Tibial nerve (tissue), 4 donors: ENCODE measurements around the gene SMIM41. TPM values are rescaled to one million over a fixed set of nuclear protein-coding genes. Genes with fewer than 3 reads are reported as not detected.

ENCODE experiments used
- DNase-seq, 2 donors: peaks; one replicate each; pipeline ENCODE4 v3.0.0-alpha.2; 2019; ENCODE audit warnings: low spot score in 2 of 2
- H3K27ac ChIP-seq, 4 donors: fragments of 200-600 bp; sonication (generic) in 3 of 4; one replicate each; pipeline ENCODE4 v1.5.1; 2017 to 2019; ENCODE audit warnings: mild to moderate bottlenecking in 1 of 4
- H3K27me3 ChIP-seq, 2 donors: fragments of 200-600 bp; sonication (generic) in 1 of 2; one replicate each; pipeline versions ENCODE4 v1.5.1 to v1.6.0; 2017 to 2019
- H3K36me3 ChIP-seq, 3 donors: fragments of 200-600 bp; sonication (generic); one replicate each; pipeline ENCODE4 v1.5.1; 2018 to 2019
- H3K4me1 ChIP-seq, 4 donors: fragments of 200-600 bp; sonication (generic) in 3 of 4; one replicate each; pipeline ENCODE4 v1.5.1; 2017 to 2019
- H3K4me3 ChIP-seq, 4 donors: fragments of 200-600 bp; sonication (generic) in 3 of 4; one replicate each; pipeline ENCODE4 v1.5.1; 2017 to 2019; ENCODE audit warnings: mild to moderate bottlenecking in 1 of 4, moderate library complexity in 1 of 4
- H3K9me3 ChIP-seq, 4 donors: fragments of 200-600 bp; sonication (generic) in 3 of 4; one replicate each; pipeline ENCODE4 v1.5.1; 2017 to 2019
- CTCF ChIP-seq, 5 experiments: fragments of 200-600 bp in 3 of 5; fragments of 450-650 bp in 2 of 5; sonication (generic) in 3 of 5; IDR thresholded peaks; one replicate each; pipeline ENCODE4 v1.5.1; 2016 to 2019; ENCODE audit warnings: antibody characterized with exemption in 5 of 5, mild to moderate bottlenecking in 3 of 5, moderate library complexity in 2 of 5
- EP300 ChIP-seq, 2 donors: sonication (generic); formaldehyde crosslinking; IDR thresholded peaks; one replicate each; pipeline ENCODE4 v1.6.1; 2017; ENCODE audit warnings: antibody characterized with exemption in 2 of 2, mild to moderate bottlenecking in 1 of 2
- POLR2A ChIP-seq, 2 donors: fragments of 450-650 bp; IDR thresholded peaks; one replicate each; pipeline ENCODE4 v1.6.1; 2017; ENCODE audit warnings: antibody characterized with exemption in 2 of 2, mild to moderate bottlenecking in 2 of 2, moderate library complexity in 2 of 2
- WGBS, 2 donors: methylation state at CpG; one replicate each; pipeline ENCODE4 v1.1.5; 2018; 5-methylcytosine and 5-hydroxymethylcytosine counted together
- total RNA-seq, 4 donors: library from RNA; depleted of rRNA; stranded (reverse); fragments of >200 nt; gene quantifications; one replicate each; pipeline ENCODE4 v1.1.0, GENCODE V29; 2016

The SMIM41 gene
- total RNA-seq, 4 donors from 2014 or later: 16.5 to 78.7 (median 39.3) TPM

DNA sequence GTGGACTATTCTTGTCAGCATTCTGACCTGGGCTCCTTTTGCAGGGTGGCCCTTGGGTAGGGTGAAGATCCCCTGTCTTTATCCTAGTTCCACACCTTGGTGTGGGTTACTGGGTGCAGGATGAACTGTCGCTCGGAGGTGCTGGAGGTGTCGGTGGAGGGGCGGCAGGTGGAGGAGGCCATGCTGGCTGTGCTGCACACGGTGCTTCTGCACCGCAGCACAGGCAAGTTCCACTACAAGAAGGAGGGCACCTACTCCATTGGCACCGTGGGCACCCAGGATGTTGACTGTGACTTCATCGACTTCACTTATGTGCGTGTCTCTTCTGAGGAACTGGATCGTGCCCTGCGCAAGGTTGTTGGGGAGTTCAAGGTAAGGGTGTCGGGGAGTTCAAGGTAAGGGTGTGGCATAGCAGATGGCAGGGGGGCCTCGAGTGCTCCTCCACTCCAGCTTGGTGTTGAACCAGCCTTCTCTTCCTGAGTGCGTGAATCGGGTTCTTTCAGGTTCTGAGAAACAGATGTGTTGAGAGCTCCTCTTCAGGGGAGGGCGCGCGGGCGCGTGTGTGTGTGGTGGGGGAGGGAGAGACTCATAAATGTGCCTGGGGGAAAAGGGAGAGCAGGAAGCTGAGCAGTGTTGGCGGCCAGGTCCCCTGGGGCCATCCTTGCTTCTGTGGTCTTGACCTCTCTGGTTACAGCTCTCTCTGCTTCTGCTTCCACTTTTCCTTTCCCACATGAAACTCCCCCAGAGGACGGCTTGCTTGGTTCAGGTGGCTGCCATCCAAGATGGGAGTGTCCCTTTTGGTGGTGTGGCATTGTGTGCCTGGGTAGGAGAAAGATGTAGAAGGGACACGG is 5.7 kb upstream of the SMIM41 start:
- H3K4me3 ChIP-seq: no peak overlapping the region
- H3K9me3 ChIP-seq: no peaks in the 10 kb centered on the region
- H3K27me3 ChIP-seq: no peaks in the 10 kb centered on the region
- peaks cover 0 to 52% (median 18%) of the 10 kb centered on the region in 4 donors for H3K4me1 ChIP-seq
- 64 to 75% methylated on average over 22 of the region's 23 CpGs for WGBS, 2 donors
- no peak for DNase-seq
- TF ChIP-seq CTCF (IDR thresholded peaks at IDR 0.05) (no peak), EP300 (IDR thresholded peaks at IDR 0.05) (peak in 1 of 2 donors; percentile 16)
- H3K36me3 ChIP-seq: peaks cover 6 to 65% (median 6%) of the 10 kb centered on the region in 3 donors
- H3K27ac ChIP-seq: peak overlapping the region in 3 of 4 donors; percentile 14 to 49 (median 29)

DNA sequence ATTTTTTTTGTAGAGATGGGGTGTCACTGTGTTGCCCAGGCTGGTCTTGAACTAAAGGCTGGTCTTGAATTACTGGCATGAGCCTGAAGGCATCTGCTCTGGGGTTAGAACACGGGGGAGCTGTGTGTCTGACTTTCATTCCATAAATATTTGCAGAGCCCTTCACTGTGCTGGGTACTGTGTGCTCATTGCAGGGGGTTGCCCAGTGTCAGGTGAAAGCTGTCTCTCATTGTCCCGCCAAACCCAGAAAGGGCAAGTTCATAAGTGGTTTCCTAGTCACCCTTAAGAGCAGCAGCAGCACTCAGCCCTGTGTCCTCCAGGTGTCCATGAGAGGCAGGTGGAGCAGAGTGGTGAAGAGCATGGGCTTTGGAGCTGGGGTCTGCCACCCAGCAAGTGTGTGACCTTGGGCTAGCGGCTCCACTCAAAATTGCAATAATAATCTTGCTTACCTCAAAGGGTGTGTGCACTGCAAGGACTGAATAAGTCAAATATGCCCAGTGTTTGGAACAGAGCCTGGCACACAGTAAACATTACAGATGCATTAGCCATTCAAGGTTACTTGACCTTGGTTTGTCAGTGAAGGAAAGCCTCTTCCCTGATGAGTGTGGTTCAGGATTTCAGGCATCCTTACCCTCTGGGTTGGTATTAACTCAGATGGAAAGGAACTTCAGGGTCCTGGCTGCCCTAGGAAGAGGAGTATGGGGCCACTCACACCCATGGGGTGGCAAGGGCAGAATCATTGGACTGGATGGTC is 4.4 kb upstream of the SMIM41 start:
- no peaks in the 10 kb centered on the region for H3K9me3 ChIP-seq
- H3K36me3 ChIP-seq: peaks cover 6 to 79% (median 6%) of the 10 kb centered on the region in 3 donors
- TF ChIP-seq POLR2A (IDR thresholded peaks at IDR 0.05): no peak
- TF ChIP-seq EP300 (IDR thresholded peaks at IDR 0.05): no peak
- TF ChIP-seq CTCF (IDR thresholded peaks at IDR 0.05): no peak
- DNase-seq: no peak
- WGBS, 2 donors: 79 to 82% methylated on average over 3 of the region's 3 CpGs
- H3K27me3 ChIP-seq: no peaks in the 10 kb centered on the region
- H3K27ac ChIP-seq: peak overlapping the region in 1 of 4 donors; percentile 18
- peaks cover 0 to 59% (median 17%) of the 10 kb centered on the region in 4 donors for H3K4me1 ChIP-seq
- no peak overlapping the region for H3K4me3 ChIP-seq

- Histone ChIP-seq H3K4me1 (peaks cover 0 to 59% (median 20%) of the 10 kb centered on the region in 4 donors), H3K9me3 (no peaks in the 10 kb centered on the region), H3K27ac (no peak overlapping the region), H3K27me3 (no peaks in the 10 kb centered on the region), H3K36me3 (peaks cover 6 to 82% (median 6%) of the 10 kb centered on the region in 3 donors), H3K4me3 (no peak overlapping the region)
- DNase-seq: no peak
- TF ChIP-seq CTCF (IDR thresholded peaks at IDR 0.05) (no peak), EP300 (IDR thresholded peaks at IDR 0.05) (peak in 1 of 2 donors; percentile 7), POLR2A (IDR thresholded peaks at IDR 0.05) (no peak)
- 92 to 93% methylated on average over 16 of the region's 16 CpGs for WGBS, 2 donors
Observed at GRCh38 chr12:52076811-52077210, 2.7 kb upstream of the SMIM41 start.

DNA sequence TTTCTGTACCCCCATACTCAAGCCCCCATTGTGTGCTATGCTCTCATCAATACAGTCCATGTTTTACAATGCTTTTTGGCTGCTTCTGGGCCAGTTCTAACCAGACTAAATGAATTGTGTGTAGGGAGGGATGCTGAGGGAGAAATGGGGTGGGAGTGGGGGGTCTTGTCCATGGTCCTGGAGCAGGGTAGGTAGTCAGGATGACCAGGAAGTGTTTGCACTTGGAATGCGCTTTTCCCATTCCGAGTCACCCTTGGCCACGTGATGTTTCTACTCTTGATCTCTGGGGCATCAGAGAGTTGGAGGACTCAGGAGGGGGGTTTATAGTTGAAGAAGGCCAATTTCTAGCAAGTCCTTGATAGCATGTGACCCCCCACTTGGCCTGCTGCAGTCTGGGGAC is 1.2 kb upstream of the SMIM41 start:
- TF ChIP-seq POLR2A (IDR thresholded peaks at IDR 0.05) (no peak), EP300 (IDR thresholded peaks at IDR 0.05) (no peak), CTCF (IDR thresholded peaks at IDR 0.05) (no peak)
- Histone ChIP-seq H3K9me3 (no peaks in the 10 kb centered on the region), H3K27ac (peak overlapping the region in 1 of 4 donors; percentile 34), H3K27me3 (no peaks in the 10 kb centered on the region), H3K4me1 (peaks cover 0 to 59% (median 34%) of the 10 kb centered on the region in 4 donors), H3K36me3 (peaks cover 6 to 71% (median 6%) of the 10 kb centered on the region in 3 donors), H3K4me3 (no peak overlapping the region)
- no peak for DNase-seq
- 74 to 85% methylated on average over 3 of the region's 3 CpGs for WGBS, 2 donors
